Measurements from ENCODE around the gene MUC5AC. TPM values are rescaled to one million over a fixed set of nuclear protein-coding genes. Genes with fewer than 3 reads are reported as not detected.

MUC5AC gene
- total RNA-seq, 1 experiment from 2014 or later = not detected

DNA sequence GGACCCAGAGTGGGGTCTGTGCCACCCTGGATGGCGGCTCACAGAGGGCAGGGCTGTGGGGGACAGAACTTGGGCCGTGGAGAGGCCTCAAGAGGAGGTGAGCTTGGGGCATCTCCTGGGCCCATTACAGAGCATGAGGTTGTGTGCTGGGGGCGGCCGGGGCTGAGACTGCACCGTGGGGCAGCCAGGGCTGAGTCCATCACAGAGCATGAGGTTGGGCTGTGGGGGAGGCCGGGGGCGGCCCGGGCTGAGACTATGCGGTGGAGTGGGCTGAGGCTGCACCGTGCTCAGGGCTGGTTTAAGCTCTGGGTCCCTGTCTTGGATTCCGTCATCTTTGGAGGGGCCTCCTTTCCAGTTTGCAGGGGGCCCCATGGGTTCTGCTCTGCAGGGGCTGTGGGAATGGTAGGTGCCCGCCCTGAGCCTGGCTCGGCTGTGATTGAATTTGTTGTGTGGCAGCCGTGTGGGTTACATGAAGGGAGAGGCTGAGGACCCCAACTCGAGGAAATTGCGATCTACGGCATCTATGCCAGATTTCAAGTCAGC, 38.1 kb upstream of the MUC5AC start:
- no peak for DNase-seq (ENCODE audit: low read depth)
- in situ Hi-C loops (cut with HindIII; ENCODE audit: low pct_unique_long_range_greater_than_20kb, low sequenced_read_pairs) = no loop called here

DNA sequence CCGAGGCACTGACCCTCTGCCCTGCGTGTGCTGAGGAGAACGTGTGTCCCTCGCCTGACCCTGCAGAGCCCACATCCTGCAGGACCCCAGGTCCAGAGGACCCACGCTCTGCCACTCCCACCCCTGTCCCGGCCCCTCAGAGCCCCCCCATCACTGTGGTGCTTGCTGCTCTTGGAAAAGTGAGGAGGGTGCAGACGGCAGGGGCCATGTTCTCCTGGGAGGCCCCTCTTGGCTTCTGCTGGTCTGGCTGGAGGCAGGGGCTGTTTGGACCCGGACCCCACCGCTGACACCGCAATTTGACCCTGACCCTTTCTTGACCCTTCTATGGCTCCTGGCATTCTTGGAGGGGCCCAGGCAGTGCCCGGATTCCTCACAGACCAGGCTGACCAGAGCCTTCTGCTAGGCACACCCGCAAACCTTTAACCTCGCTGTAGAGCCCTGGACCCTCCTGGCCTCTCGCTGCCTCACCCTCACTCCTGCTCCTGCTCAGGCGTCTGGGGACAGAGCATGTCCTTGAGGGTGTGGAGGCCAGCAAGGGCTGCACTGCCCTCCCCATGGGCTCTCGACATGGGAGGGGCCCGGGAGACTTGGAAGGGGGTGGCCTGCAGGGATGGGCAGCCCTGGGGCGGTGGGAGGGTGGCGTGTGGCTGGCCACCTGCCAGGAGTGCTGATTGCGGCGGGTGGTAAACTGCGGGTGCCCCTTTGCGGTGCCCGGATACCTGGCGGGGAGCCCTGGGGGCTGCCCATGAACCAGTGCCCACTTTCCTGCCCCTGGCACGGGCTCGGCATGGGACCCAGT, 37.0 kb upstream of the MUC5AC start:
- DNase-seq (ENCODE audit: low read depth) = no peak
- in situ Hi-C loops (cut with HindIII; ENCODE audit: low pct_unique_long_range_greater_than_20kb, low sequenced_read_pairs) = no loop called here

DNA sequence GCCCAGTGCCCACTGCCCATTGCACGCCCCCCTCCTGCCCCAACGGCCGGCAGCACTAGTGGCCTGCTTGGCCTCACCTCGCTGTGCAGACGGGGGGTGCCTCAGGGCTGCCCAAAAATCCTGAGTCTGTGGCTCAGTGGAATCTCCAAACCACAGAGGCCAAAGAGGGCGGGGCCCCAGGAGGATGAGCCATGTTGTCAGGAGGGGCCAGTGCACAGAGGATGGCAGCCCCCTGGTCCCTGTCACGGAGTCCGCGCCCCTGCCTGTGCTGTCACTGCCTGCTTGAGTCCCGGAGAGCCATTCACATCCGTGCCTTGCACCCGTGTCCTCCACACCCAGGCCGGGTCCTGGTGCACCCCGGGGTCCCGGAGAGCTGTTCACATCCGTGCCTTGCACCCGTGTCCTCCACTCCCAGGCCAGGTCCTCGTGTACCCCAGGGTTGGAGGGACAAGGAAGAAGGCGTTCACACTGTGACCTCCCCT, 36.4 kb upstream of the MUC5AC start:
- in situ Hi-C loops (cut with HindIII; ENCODE audit: low pct_unique_long_range_greater_than_20kb, low sequenced_read_pairs) = no loop called here
- no peak for DNase-seq (ENCODE audit: low read depth)

DNA sequence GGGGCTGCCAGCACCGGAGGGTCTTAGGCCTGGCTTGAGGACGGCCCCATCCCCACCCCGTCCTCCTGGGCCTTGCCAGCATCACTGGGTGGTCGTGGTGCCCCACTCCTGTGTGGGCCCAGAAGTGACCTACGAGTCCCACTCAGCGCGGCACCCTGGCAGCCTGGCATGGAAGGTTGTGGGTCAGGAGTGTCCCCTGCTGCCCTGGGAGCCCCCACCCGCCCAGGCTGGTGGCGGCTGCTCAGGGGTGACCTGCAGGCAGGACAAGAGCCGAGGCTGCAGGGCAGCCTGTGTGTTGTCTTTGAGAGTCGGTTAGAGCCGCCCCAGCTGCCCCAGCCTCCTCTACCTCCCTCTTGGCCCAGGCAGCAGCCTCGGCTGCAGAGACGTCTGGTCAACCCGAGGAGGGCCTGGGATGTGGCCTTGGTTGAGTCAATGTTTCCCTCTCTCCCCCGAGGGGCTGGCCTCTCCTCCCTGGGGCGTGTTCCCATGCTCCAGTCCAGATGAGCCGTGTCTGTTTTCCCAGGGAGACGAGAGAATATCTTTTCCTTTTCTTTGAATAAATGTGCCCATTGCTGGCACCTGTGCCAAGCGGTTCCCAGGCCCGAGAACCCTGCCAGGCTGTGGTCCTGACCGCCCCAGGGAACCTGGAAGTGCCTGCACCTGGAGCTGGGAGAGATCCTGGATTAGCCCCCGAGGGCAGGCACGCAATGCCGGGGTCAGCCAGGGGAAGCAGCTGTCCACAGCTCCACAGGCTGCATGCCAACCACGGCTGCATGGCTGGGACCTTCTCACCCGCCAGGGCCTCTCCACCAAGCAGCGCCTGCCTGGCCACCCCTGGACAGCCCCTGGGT, 35.7 kb upstream of the MUC5AC start:
- no peak for DNase-seq (ENCODE audit: low read depth)
- in situ Hi-C loops (cut with HindIII; ENCODE audit: low pct_unique_long_range_greater_than_20kb, low sequenced_read_pairs) = no loop called here

DNA sequence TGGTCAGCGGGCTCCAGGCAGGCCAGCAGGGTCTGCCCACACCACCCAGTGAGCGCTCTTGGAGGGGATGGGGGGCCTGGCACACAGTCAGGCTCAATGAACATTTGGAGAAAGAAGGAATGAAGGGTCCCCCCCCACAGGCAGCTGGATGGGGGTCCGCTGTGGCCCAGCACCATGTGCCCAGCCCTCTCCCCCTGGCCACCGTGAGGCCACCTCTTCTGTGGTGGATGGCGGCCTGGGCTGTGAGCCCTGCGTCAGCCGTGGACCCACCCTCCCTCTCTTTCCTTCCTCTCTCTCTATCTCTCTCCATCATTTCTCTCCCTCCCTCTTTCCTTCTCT, 35.1 kb upstream of the MUC5AC start:
- DNase-seq (ENCODE audit: low read depth) = no peak

DNA sequence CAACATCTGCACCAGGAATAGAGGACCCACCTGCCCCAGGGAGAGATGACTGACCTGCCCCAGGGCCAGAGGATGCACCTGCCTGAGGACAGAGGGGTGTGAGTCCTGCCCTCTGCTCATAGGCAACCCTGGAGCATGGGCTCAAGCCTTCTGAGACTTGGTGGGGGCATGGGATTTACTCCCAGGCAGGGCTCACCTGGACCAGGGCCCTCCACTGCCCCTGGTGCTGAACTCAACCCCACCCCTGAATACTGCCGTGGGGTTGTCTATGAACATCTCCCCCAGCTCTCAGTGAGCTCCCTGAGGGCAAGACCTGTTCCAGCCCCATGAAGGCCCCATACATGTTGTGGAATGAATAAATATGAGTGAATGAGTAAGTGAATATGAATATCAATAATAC, 33.8 kb upstream of the MUC5AC start:
- in situ Hi-C loops (cut with HindIII; ENCODE audit: low pct_unique_long_range_greater_than_20kb, low sequenced_read_pairs) = no loop called here
- DNase-seq (ENCODE audit: low read depth) = no peak

More for the DNA sequence above, 35.1 kb upstream of the MUC5AC start:
- in situ Hi-C loops (cut with HindIII; ENCODE audit: low pct_unique_long_range_greater_than_20kb, low sequenced_read_pairs) = no loop called here

DNA sequence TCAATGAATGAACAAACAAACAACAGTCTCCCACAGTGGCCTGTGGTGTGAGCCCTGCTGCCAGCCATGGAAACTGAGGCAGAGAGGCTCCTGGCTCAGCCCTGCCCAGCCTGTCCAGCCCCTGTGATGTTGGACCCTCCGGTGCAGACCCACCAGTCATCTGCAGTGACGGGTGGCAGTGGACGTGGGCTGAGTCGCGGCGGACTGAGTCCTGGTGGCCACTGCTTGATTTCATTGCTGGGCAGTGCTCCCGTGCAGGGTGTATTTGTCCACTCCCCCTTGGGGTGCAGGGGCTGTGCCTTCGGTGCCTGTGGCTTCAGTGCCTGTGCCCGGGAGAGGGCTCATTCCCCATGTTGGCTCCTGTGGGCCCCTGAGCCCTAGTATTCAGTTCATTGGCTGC, 31.9 kb upstream of the MUC5AC start:
- no peak for DNase-seq (ENCODE audit: low read depth)
- in situ Hi-C loops (cut with HindIII; ENCODE audit: low pct_unique_long_range_greater_than_20kb, low sequenced_read_pairs) = no loop called here

DNA sequence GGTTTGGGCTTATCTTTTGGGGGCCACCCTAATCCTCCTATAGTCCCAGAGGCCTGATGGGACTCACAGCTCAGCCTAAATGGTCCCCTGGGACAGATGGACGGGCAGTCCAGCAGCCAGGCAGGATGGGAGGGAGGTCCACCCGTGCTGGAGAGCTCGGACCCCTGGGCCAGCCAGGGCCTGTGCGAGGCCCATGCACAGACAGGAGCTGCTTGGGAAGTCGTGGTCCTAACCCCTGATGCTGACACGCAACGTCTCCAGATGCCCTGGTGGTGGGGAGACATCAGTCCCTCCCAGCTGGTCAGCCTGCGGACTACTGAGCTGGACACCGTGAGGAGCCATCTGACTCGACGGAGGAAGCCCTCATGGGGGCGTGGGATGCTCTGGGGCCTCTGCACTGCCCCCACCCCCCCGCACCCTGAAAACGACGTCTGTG, 31.2 kb upstream of the MUC5AC start:
- in situ Hi-C loops (cut with HindIII; ENCODE audit: low pct_unique_long_range_greater_than_20kb, low sequenced_read_pairs) = no loop called here
- no peak for DNase-seq (ENCODE audit: low read depth)

DNA sequence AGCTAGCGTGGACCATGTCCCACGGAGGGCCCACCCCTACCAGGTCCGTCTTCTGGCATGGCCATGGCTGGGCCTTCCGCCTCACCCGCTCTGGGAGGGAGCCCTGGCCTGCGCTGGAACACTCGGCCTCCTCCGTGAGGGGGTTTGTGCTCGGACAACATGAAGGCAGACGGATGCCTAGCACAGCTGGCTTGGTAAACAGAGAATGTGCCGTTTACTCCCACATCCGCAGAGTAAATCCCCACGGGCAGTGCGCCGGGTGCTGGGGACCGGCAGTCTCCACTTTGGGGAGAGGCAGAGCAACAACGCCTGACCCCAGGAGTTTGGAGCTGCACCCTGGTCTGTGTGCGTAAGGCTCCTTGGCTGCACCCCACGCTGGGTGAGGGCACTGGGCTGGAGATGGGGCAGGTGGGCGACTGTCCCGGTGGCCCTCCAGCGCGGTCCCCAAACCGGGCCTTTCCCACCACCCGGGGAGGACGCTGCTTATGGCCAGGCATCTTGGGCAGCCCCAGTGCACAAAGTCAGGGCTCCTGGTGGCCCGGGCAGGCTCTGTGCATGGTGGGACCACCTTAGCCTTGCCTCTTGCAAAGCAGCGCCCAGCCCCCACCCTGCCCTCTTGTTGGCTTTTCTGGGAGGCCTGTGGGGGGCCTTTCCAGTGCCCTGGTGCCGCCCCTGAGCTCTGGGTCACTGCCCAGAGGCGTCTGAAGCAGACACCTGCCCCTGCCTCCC, 30.7 kb upstream of the MUC5AC start:
- in situ Hi-C loops (cut with HindIII; ENCODE audit: low pct_unique_long_range_greater_than_20kb, low sequenced_read_pairs) = no loop called here
- no peak for DNase-seq (ENCODE audit: low read depth)

DNA sequence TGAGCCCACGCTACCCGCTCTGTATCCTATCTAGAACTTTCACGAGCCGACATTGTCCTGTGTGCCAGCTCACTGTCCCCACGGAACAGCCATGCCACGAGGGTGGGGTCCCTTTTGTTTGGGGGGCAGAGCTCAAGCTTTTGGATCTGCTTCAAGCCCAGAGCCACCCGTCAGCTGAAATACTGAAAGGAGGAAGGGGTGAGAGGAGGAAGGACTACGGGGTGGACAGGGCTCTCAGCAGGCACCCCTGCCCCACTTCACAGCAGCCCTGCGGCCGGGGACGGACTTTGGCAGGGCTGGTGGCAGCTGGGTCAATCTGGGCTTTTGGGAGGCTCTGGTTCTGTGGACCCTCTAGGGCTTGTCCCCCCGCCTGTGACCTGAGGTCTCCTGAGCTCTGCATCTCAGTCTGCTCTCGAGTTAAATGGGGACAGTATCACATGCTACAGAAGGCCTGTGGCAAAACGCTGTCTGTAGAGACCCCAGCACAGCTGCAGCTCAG, 30.0 kb upstream of the MUC5AC start:
- no peak for DNase-seq (ENCODE audit: low read depth)
- in situ Hi-C loops (cut with HindIII; ENCODE audit: low pct_unique_long_range_greater_than_20kb, low sequenced_read_pairs) = no loop called here

DNA sequence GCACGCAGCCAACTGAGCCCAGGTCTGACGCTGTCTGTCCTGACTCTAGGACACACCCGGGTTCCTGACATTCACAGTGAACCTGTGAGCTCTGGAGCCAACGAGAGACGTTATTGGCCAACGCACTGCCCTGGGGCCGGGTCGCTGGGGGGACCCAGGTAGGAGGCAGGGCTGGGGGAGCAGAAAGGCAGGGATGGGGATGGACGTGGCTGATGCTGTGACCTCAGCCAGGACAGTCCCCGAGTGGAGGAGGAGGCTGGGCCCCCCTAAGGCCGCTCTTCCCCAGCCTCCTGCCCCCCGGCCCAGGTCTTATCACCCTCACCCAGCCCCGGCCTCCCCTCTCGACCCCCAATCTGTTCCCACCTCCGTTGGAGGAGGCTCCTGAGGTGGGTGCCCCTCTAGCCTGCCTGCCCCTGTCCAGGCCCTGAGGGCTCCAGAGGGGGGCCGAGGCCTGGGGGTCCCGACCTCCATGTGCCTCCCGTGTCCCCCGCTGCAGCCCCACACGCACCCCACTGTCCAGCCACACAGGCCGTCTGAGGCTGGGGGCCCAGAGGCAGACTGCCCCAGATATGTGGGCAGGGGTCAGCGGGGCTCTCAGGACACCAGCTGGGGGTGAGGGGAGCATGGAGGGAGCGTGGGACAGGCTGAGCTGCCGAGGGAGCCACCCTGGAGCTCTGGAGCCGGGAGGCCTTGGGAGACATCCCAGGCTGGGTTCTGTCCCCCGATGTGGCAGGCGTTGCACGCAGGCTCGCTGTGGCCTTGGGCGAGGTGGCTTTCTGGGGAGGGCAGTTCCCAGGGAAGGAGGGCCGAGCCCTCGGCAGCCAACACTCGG, 29.2 kb upstream of the MUC5AC start:
- DNase-seq (ENCODE audit: low read depth) = no peak
- in situ Hi-C loops (cut with HindIII; ENCODE audit: low pct_unique_long_range_greater_than_20kb, low sequenced_read_pairs) = no loop called here

DNA sequence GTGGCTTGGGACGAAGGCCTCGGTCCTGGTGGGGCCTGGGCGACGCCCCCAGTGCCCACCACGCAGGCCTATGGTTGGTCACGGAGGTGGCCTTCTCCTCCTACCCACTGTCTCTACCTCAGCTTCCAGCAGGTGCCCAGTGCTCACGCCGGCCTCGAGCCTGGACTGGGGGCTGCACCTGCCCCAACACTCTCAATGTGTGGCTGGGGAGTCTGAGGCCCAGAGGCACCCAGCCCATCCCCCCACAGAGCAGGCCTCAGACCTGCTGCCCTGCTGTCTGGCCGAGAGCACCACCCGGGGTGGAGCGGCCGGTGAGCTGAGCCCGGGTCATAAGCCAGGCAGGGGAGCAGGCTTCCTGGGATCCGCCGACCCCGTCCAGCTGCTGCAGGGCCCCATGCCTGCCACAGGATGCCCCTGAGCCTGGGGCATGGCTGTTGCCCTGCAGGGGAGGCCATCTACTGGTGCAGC, 28.6 kb upstream of the MUC5AC start:
- in situ Hi-C loops (cut with HindIII; ENCODE audit: low pct_unique_long_range_greater_than_20kb, low sequenced_read_pairs) = no loop called here
- no peak for DNase-seq (ENCODE audit: low read depth)

DNA sequence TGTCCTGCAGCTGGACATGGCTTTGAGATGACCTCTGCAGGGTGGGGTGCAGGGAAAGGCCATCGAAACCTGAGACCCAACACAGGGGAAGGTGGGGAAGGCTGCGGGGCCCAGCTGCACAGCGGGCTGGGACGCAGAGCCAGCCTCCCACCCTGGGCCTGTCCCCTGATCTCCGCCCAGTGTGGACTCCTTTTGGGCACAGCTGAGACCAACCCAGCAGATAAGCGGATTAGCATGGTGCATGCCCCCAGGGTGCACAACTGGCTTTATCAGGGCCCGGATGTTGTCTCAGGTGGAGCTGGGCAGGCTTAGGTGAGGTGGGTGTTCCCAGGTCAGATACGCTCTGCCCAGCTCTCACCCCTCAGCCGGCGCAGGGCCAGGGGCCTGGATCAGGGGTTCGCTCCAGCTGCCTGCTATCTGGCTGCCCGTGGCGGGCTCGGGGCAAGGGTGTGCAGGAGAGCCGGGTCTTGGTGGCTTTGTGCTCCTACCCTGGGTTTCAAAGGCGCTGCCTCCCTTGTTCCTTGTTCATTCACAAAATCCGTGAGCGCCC, 28.1 kb upstream of the MUC5AC start:
- no peak for DNase-seq (ENCODE audit: low read depth)
- in situ Hi-C loops (cut with HindIII; ENCODE audit: low pct_unique_long_range_greater_than_20kb, low sequenced_read_pairs) = no loop called here

DNA sequence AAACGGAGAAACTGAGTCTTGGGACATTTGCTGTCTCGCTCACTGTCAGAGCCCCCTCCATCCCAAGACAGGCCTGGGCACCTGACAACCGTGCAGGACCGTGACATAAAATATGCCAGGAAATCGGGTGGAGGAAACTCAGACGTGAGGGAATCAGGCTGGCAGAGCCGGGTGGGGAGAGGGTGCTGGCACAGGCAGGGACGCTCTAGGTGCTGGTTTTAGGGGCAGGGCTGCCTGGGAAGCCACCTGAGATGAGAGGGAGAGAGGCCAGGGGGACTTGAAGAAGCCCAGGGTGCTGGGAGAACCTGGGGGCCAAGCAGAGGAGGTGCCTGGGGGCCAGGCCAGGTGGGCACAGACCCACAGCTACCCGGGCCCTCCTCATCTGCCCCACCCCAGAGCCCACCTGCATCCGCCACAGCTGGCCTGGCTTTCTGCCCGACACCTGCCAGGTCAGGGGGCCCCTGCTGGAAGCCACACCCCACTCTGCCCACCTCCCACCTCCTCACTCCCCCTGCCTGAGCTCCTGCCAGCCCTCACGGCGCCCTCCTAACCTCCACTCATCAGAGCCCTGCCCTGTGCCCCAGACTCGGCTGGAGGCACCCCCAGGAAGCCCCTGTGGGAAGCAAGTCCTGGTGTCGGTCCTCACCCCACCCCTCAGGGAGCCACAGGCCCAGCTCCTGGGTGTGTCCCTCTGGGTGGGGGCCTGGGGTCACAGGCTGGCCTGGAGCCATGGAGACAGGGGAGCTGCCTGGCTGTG, 27.3 kb upstream of the MUC5AC start:
- in situ Hi-C loops (cut with HindIII; ENCODE audit: low pct_unique_long_range_greater_than_20kb, low sequenced_read_pairs) = no loop called here
- no peak for DNase-seq (ENCODE audit: low read depth)

DNA sequence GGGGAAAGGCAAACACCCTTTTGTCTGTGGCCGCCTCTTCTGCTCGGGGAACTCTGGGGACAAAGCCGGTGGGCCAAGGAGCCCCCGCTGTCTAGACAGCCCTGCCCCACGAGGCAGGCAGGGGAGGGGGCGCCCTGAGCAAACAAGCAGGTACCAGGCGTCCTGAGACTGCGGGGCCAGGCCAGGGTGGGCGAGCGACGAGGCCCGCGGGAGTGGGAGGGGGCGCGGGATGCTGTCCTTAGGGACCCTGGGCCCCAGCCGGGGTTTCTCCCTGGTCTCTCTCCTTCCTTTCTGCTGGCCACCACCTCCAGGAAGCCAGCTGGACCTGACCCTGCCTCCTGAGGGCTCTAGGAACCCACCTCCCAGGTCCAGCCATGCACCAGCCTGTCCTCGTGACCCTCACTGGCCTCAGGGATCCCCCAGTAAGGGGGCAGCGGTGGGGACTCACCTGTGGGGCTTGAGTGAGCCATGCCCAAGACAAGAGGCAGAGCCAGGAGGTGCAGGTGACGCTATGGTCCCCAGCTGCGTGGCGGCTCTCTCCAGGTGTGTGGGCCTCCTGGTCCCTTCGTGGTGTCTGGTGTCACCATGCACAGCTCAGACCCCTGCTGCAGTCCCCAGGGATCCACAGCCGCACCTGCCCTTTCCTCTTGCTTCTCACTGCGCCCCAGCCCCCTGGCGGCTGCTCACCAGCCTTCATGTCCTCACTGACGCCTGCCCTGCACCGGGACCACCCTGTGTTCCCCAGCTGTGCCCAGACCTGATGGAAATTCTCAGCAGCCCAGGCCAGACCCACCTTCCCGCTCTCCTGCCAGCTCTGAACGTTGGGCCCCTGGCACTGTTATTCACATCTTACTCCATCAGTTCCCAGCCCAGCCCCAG, 26.5 kb upstream of the MUC5AC start:
- in situ Hi-C loops (cut with HindIII; ENCODE audit: low pct_unique_long_range_greater_than_20kb, low sequenced_read_pairs) = no loop called here
- DNase-seq (ENCODE audit: low read depth) = no peak
